ENCODE results near the gene PTPRN2.

DNA sequence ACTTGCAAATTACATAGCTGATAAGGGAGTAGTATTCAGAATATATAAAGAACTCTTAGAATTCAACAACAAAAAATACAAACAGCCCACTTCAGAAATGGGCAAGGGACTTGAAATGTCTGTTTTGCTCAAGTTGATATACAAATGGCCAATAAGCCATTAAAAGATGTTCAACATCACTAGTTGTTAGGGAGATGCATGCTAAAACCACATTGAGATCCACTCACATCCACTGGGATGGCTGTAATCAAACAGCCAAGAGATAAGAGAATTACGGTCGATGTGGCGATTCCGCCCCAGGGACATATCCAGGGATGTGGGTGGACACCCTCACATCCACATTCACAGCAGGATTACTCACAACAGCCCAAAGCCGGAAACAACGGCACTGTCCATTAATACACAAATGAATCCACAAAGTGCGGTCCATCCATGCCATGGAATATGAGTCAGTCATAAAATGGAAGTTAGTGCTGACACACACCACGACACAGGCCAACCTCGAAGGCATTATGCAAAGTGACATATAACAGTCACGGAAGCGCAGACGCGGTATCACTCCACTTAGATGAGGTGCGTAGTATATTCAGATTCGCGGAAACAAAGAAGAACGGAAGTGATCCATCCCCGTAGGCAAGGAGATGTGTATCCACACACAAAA is 1023.0 kb downstream of the PTPRN2 start:
- no peak for TF ChIP-seq NCOA1 (CRISPR knock-in tag; IDR thresholded peaks at IDR 0.05)
- TF ChIP-seq, protein P1, sequence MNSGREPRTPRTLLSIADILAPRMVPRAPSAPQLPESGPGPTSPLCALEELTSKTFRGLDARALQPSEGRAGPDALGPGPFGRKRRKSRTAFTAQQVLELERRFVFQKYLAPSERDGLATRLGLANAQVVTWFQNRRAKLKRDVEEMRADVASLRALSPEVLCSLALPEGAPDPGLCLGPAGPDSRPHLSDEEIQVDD (CRISPR knock-in tag; IDR thresholded peaks at IDR 0.05; ENCODE audit: borderline replicate concordance): no peak
